ENCODE measurements around the gene L3MBTL1. TPM values are rescaled to one million over a fixed set of nuclear protein-coding genes. Genes with fewer than 3 reads are reported as not detected.

L3MBTL1 gene
- total and polyA plus RNA-seq, 2 of the 4 experiments (the other 2 are of a cell fraction): 2.2 to 4.5 TPM

DNA sequence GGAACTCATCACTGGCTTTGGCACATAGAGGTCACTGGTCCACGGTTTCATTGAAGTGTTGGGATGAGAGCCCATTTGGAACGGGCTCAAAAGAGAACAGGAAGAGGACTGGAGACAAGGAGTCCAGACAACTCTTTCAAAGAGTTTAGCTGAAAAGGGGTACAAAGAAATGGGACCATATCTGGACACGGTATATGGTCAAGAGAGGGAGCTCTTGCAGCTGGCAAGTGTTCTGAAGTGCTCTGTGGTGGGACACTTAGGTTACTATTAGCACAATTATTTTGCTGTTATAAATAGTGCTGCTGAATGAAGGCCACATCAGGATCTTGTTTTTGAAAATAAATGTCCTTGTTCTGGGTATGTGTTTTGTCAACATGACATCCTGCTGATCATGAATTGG lies 55.9 kb downstream of the L3MBTL1 start:
- TF ChIP-seq, protein P1, sequence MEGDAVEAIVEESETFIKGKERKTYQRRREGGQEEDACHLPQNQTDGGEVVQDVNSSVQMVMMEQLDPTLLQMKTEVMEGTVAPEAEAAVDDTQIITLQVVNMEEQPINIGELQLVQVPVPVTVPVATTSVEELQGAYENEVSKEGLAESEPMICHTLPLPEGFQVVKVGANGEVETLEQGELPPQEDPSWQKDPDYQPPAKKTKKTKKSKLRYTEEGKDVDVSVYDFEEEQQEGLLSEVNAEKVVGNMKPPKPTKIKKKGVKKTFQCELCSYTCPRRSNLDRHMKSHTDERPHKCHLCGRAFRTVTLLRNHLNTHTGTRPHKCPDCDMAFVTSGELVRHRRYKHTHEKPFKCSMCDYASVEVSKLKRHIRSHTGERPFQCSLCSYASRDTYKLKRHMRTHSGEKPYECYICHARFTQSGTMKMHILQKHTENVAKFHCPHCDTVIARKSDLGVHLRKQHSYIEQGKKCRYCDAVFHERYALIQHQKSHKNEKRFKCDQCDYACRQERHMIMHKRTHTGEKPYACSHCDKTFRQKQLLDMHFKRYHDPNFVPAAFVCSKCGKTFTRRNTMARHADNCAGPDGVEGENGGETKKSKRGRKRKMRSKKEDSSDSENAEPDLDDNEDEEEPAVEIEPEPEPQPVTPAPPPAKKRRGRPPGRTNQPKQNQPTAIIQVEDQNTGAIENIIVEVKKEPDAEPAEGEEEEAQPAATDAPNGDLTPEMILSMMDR (conservative IDR thresholded peaks at IDR 0.05; ENCODE audit: low read depth, low read length): no peak
- TF ChIP-seq RAD21 (IDR thresholded peaks at IDR 0.05; ENCODE audit: low read length) (peak; percentile 16; the same call in 1 of the 2 replicates), RCOR1 (IDR thresholded peaks at IDR 0.05; ENCODE audit: insufficient replicate concordance, low read length) (no peak)
- no peak overlapping the region for H3K56ac ChIP-seq (ENCODE audit: extremely low read depth, insufficient read depth, low read length)
- in situ Hi-C loops (cut with MboI; ENCODE audit: low sequenced_read_pairs): no loop called here
- H4K5ac ChIP-seq (ENCODE audit: low read depth, low read length): no peak overlapping the region
- no peak overlapping the region for H3K4ac ChIP-seq (ENCODE audit: low read depth, low read length)
- no peak overlapping the region for H3K9ac ChIP-seq (ENCODE audit: low read depth, low read length)
- H2AK5ac ChIP-seq (ENCODE audit: low read depth, low read length): no peak overlapping the region
- dilution Hi-C loops (cut with HindIII; ENCODE audit: low sequenced_read_pairs, unreplicated experiment): no loop called here
- no peak overlapping the region for H3K27ac ChIP-seq (ENCODE audit: insufficient read depth, low read length)
- no peaks in the 10 kb centered on the region for H3K9me3 ChIP-seq (ENCODE audit: control insufficient read depth, insufficient read depth, low read length)
- no peak overlapping the region for H2BK15ac ChIP-seq (ENCODE audit: low read depth, low read length)
- no peak overlapping the region for H2BK120ac ChIP-seq (ENCODE audit: low read depth, low read length)
- peaks cover 7% of the 10 kb centered on the region; the same call in 1 of the 2 replicates for H3K27me3 ChIP-seq (ENCODE audit: control insufficient read depth, insufficient read depth, low read length)
- no peak overlapping the region for H4K91ac ChIP-seq (ENCODE audit: insufficient read depth, low read depth, low read length)
- no peaks in the 10 kb centered on the region for H4K20me1 ChIP-seq (ENCODE audit: insufficient read depth, low read length)
- H3K18ac ChIP-seq (ENCODE audit: low read depth, low read length): no peak overlapping the region
- DNase-seq: no peak
- H3K14ac ChIP-seq (replicated peaks; ENCODE audit: low read depth, low read length): no peak overlapping the region
- H3K4me3 ChIP-seq (ENCODE audit: insufficient read depth, low read depth, low read length): no peak overlapping the region
- no peak overlapping the region for H3K23ac ChIP-seq (ENCODE audit: low read depth, low read length)
- H3K36me3 ChIP-seq (ENCODE audit: control insufficient read depth, insufficient read depth, low read length): no peaks in the 10 kb centered on the region
- intact Hi-C loops (cut with micrococcal nuclease): no loop called here
- no peak for ATAC-seq (ENCODE audit: low read depth)
- H4K8ac ChIP-seq (ENCODE audit: low read depth in 2 of 2, low read length in 2 of 2): no peak overlapping the region
- POLR2A ChIA-PET (ENCODE audit: unreplicated experiment): no interaction called here
- no peak overlapping the region for H2BK5ac ChIP-seq (ENCODE audit: low read depth, low read length, poor library complexity, severe bottlenecking)
- no peak overlapping the region for H3K4me2 ChIP-seq (ENCODE audit: low read depth, low read length)
- no peaks in the 10 kb centered on the region for H3K79me1 ChIP-seq (ENCODE audit: low read depth in 1 of 2, low read length in 2 of 2)
- H3K4me1 ChIP-seq (ENCODE audit: control insufficient read depth, insufficient read depth, low read length): peaks cover under 1% of the 10 kb centered on the region; the same call in 1 of the 2 replicates
- no peak overlapping the region for H2BK20ac ChIP-seq (ENCODE audit: low read depth, low read length)
- CTCF ChIA-PET: no interaction called here
- no peak overlapping the region for H2AK9ac ChIP-seq (replicated peaks; ENCODE audit: low read depth, low read length, poor library complexity)
- no TSS peak for BruUV-seq (replicated peaks)
- whole genome bisulfite sequencing, 2 experiments (ENCODE audit: extremely low coverage in 2 of 2, insufficient read length in 1 of 2): 38% methylated on average over 2 of the region's 3 CpGs; no CpG with 5 or more reads in 1 of the 2 experiments
- H2AFZ ChIP-seq (replicated peaks; ENCODE audit: low read length, poor library complexity): no peak overlapping the region
- H3K9me1 ChIP-seq (ENCODE audit: insufficient read depth, low read length): no peaks in the 10 kb centered on the region

All from IMR-90 (cell line).